Testis (tissue), 3 donors: ENCODE data around the gene PRKRIP1. TPM values are rescaled to one million over a fixed set of nuclear protein-coding genes. Genes with fewer than 3 reads are reported as not detected.

Source experiments
- microRNA-seq, 2 donors: library from miRNA; unstranded; fragments of <30 nt; microRNA quantifications; one replicate each; pipeline ENCODE4, GENCODE V29; 2016; ENCODE audit warnings: borderline number of aligned reads in 2 of 2, borderline replicate concordance in 1 of 2
- polyA plus RNA-seq: library from polyadenylated mRNA; stranded (reverse); fragments of 350-450 nt; fragmentation: Illumina TruSeq; extraction: RNeasy Lipid Tissue Mini Kit (QIAGEN cat#74804); gene quantifications from one replicate; pipeline ENCODE4 v1.2.3, GENCODE V29; 2014; ENCODE audit warnings: low read depth, low replicate concordance; ENCODE audit not compliant: insufficient read depth
- small RNA-seq, 2 donors: library from RNA; depleted of rRNA; stranded (forward); fragments of <200 nt; gene quantifications; one replicate each; pipeline ENCODE3, GENCODE V24; 2016
- total RNA-seq, 2 donors: library from RNA; depleted of rRNA; stranded (reverse); fragments of >200 nt; gene quantifications; one replicate each; pipeline ENCODE4 v1.2.3, GENCODE V29; 2016

The PRKRIP1 gene
- total and polyA plus RNA-seq, 3 donors from 2014 or later = 50.8 to 71.1 (median 52.5) TPM

Small RNA genes lying within 50 kb of the gene (microRNA-seq; reads per million reads assigned to microRNA genes)
- gene MIR4467 = 0.69 to 5.6 reads per million in 2 donors
- gene MIR5090 = 3.5 to 4.8 reads per million in 2 donors
- gene MIR548O = 0 reads per million in 2 donors

Small RNA genes lying within 50 kb of the gene (small RNA-seq; reads per million reads assigned to genes)
- gene AC091390.4 (0 reads per million in 2 donors), gene MIR548O (0 reads per million in 2 donors)

Other genes starting within 250 kb of the PRKRIP1 start
- 10 to 100 TPM; 22.8 to 26.6 TPM for gene SH2B2, start 109.5 kb upstream of the PRKRIP1 start, total RNA-seq
- gene SH2B2, start 109.5 kb upstream of the PRKRIP1 start, polyA plus RNA-seq = 4.6 TPM
- gene SPDYE6, start 39.9 kb upstream of the PRKRIP1 start, total RNA-seq = 1 to 10 TPM; 2.3 to 5.2 TPM
- 6.7 TPM for gene SPDYE6, start 39.9 kb upstream of the PRKRIP1 start, polyA plus RNA-seq
- gene ORAI2, start 37.2 kb downstream of the PRKRIP1 start, total RNA-seq = 10 to 100 TPM in 1 of 2 donors, 1 to 10 TPM in 1; 9.7 to 10.3 TPM
- gene ORAI2, start 37.2 kb downstream of the PRKRIP1 start, polyA plus RNA-seq = 9.9 TPM
- 10 to 100 TPM; 26.7 to 27.7 TPM for gene ALKBH4, start 68.5 kb downstream of the PRKRIP1 start, total RNA-seq
- gene ALKBH4, start 68.5 kb downstream of the PRKRIP1 start, polyA plus RNA-seq = 9.3 TPM
- 100 to 1,000 TPM; 221 to 350 TPM for gene LRWD1, start 68.6 kb downstream of the PRKRIP1 start, total RNA-seq
- gene LRWD1, start 68.6 kb downstream of the PRKRIP1 start, polyA plus RNA-seq = 540 TPM
- gene POLR2J, start 82.6 kb downstream of the PRKRIP1 start, total RNA-seq = 10 to 100 TPM; 33.9 to 46.0 TPM
- 73.1 TPM for gene POLR2J, start 82.6 kb downstream of the PRKRIP1 start, polyA plus RNA-seq
- gene RASA4B, start 121.4 kb downstream of the PRKRIP1 start, total RNA-seq = 10 to 100 TPM; 11.5 to 15.7 TPM
- 18.5 TPM for gene RASA4B, start 121.4 kb downstream of the PRKRIP1 start, polyA plus RNA-seq
- gene UPK3BL2, start 147.3 kb downstream of the PRKRIP1 start, total RNA-seq = 10 to 100 TPM in 1 of 2 donors, 1 to 10 TPM in 1; 5.6 to 10.5 TPM
- gene UPK3BL2, start 147.3 kb downstream of the PRKRIP1 start, polyA plus RNA-seq = 4.4 TPM
- 10 to 100 TPM in 1 of 2 donors, 1 to 10 TPM in 1; 5.4 to 15.6 TPM for gene SPDYE2, start 154.9 kb downstream of the PRKRIP1 start, total RNA-seq
- 19.5 TPM for gene SPDYE2, start 154.9 kb downstream of the PRKRIP1 start, polyA plus RNA-seq
- gene POLR2J3, start 176.2 kb downstream of the PRKRIP1 start, total RNA-seq = 10 to 100 TPM; 31.3 to 45.5 TPM
- 66.4 TPM for gene POLR2J3, start 176.2 kb downstream of the PRKRIP1 start, polyA plus RNA-seq
- 10 to 100 TPM; 28.0 to 49.0 TPM for gene RASA4, start 220.4 kb downstream of the PRKRIP1 start, total RNA-seq
- gene RASA4, start 220.4 kb downstream of the PRKRIP1 start, polyA plus RNA-seq = 43.3 TPM
- 10 to 100 TPM; 22.5 to 24.2 TPM for gene UPK3BL1, start 246.4 kb downstream of the PRKRIP1 start, total RNA-seq
- gene UPK3BL1, start 246.4 kb downstream of the PRKRIP1 start, polyA plus RNA-seq = 27.4 TPM